SK-N-SH (cell line): ENCODE data around the gene UGT1A7. TPM values are rescaled to one million over a fixed set of nuclear protein-coding genes. Genes with fewer than 3 reads are reported as not detected.

ENCODE experiments used
- CTCF ChIA-PET: fragments of 300-600, 350-600 bp; formaldehyde crosslinking; extraction: SDS; loops from one replicate; lab custom pipeline; 2021; lab: Yijun Ruan, JAX
- POLR2A ChIA-PET: fragments of 350-600 bp; sonication (Branson Sonifier 250); formaldehyde crosslinking; extraction: SDS; loops from one replicate; lab custom pipeline; 2020; ENCODE audit warnings: antibody characterized with exemption, inconsistent platforms; lab: Yijun Ruan, JAX
- DNase-seq: peaks from one replicate; pipeline ENCODE4 v3.0.0; 2012
- H2AFZ ChIP-seq: fragments of 200-600 bp; sonication (generic); 2 replicates; pipeline ENCODE4 v1.8.1; 2016; ENCODE audit warnings: antibody characterized with exemption, mild to moderate bottlenecking, low read depth
- H3F3A ChIP-seq: fragments of 200-600 bp; sonication (generic); replicated peaks from 2 replicates; pipeline ENCODE3; 2016; ENCODE audit warnings: antibody characterized with exemption, mild to moderate bottlenecking; ENCODE audit not compliant: insufficient read depth
- H3K27ac ChIP-seq, 2 experiments: fragments of 200-500 bp in 1 of 2; fragments of 200-600 bp in 1 of 2; sonication (Bioruptor generic) in 1 of 2; sonication (generic), shearing (Covaris generic) in 1 of 2; 2 replicates each; pipeline versions ENCODE4 v1.5.1 to v1.6.1; 2014 to 2016; ENCODE audit warnings: low read depth in 2 of 2, inconsistent platforms in 1 of 2, low read length in 1 of 2, mild to moderate bottlenecking in 1 of 2, mixed read lengths in 1 of 2
- H3K27me3 ChIP-seq: fragments of 200-600 bp; sonication (generic), shearing (Covaris generic); 2 replicates; pipeline ENCODE4 v1.6.1; 2016; ENCODE audit warnings: mixed run types; ENCODE audit not compliant: insufficient read depth
- H3K36me3 ChIP-seq, 2 experiments: fragments of 200-500 bp in 1 of 2; fragments of 200-600 bp in 1 of 2; sonication (Bioruptor generic) in 1 of 2; sonication (generic) in 1 of 2; replicated peaks in 1 of 2; 2 replicates each; pipeline versions ENCODE3 to v1.5.1; 2014 to 2016; ENCODE audit warnings: low read length in 1 of 2, mild to moderate bottlenecking in 1 of 2; ENCODE audit not compliant: insufficient read depth in 2 of 2, control insufficient read depth in 1 of 2
- H3K4me1 ChIP-seq, 2 experiments: fragments of 200-500 bp in 1 of 2; fragments of 200-600 bp in 1 of 2; sonication (Bioruptor generic) in 1 of 2; sonication (generic), shearing (Covaris generic) in 1 of 2; 2 replicates each; pipeline versions ENCODE4 v1.5.1 to v1.6.1; 2014 to 2016; ENCODE audit warnings: low read depth in 1 of 2, low read length in 1 of 2, mixed run types in 1 of 2; ENCODE audit not compliant: insufficient read depth in 2 of 2, control insufficient read depth in 1 of 2
- H3K4me2 ChIP-seq: fragments of 200-600 bp; sonication (generic), shearing (Covaris generic); 2 replicates; pipeline ENCODE4 v1.6.1; 2017; ENCODE audit warnings: mixed run types
- H3K4me3 ChIP-seq, 2 experiments: fragments of 200-500 bp in 1 of 2; fragments of 200-600 bp in 1 of 2; sonication (Bioruptor generic) in 1 of 2; sonication (generic), shearing (Covaris generic) in 1 of 2; 2 replicates each; pipeline versions ENCODE4 v1.5.1 to v1.8.1; 2014 to 2016; ENCODE audit warnings: low read depth in 2 of 2, inconsistent platforms in 1 of 2, low read length in 1 of 2, mild to moderate bottlenecking in 1 of 2, mixed read lengths in 1 of 2, moderate library complexity in 1 of 2
- H3K79me2 ChIP-seq: fragments of 200-600 bp; sonication (generic); 2 replicates; pipeline ENCODE4 v1.8.1; 2017; ENCODE audit warnings: mild to moderate bottlenecking; ENCODE audit not compliant: insufficient read depth
- H3K9ac ChIP-seq: fragments of 200-600 bp; sonication (generic); 2 replicates; pipeline ENCODE4 v1.6.1; 2017; ENCODE audit warnings: mixed run types
- H3K9me2 ChIP-seq: fragments of 200-600 bp; sonication (generic); 2 replicates; pipeline ENCODE4 v1.6.1; 2017; ENCODE audit warnings: mixed run types
- H3K9me3 ChIP-seq: fragments of 200-600 bp; sonication (generic); 2 replicates; pipeline ENCODE4 v1.6.1; 2017; ENCODE audit warnings: mixed run types, mild to moderate bottlenecking, moderate library complexity
- H4K20me1 ChIP-seq: fragments of 200-600 bp; sonication (generic); 2 replicates; pipeline ENCODE4 v1.6.1; 2017; ENCODE audit warnings: mild to moderate bottlenecking, mixed run types; ENCODE audit not compliant: insufficient read depth
- ELF1 ChIP-seq: IDR thresholded peaks from 2 replicates; pipeline ENCODE4 v1.4.0; 2012
- GATA2 ChIP-seq: sonication (generic); formaldehyde crosslinking; IDR thresholded peaks from 2 replicates; pipeline ENCODE4 v1.5.0; 2020; ENCODE audit warnings: mild to moderate bottlenecking, missing genetic modification reagents
- MEF2A ChIP-seq: IDR thresholded peaks from 2 replicates; pipeline ENCODE4 v1.4.0; 2012; ENCODE audit warnings: low read depth, borderline replicate concordance
- NRF1 ChIP-seq: IDR thresholded peaks from 2 replicates; pipeline ENCODE4 v1.6.1; 2012; ENCODE audit warnings: low read depth, mild to moderate bottlenecking, low read length
- PBX3 ChIP-seq: IDR thresholded peaks from 2 replicates; pipeline ENCODE4; 2012
- RCOR1 ChIP-seq: fragments of 150-350 bp; IDR thresholded peaks from 2 replicates; pipeline ENCODE4 v1.6.1; 2017; ENCODE audit warnings: antibody characterized with exemption, low read length
- RFX5 ChIP-seq: IDR thresholded peaks from 2 replicates; pipeline ENCODE4 v1.6.1; 2012; ENCODE audit warnings: mild to moderate bottlenecking, improper control_type of control experiment, low read length
- RXRA ChIP-seq: IDR thresholded peaks from 2 replicates; pipeline ENCODE4 v1.4.0; 2012; ENCODE audit warnings: low read depth, mild to moderate bottlenecking, borderline replicate concordance
- SIN3A ChIP-seq: IDR thresholded peaks from 2 replicates; pipeline ENCODE4 v1.6.1; 2012; ENCODE audit warnings: low read depth, mild to moderate bottlenecking, low read length, moderate library complexity, borderline replicate concordance
- TAF1 ChIP-seq: IDR thresholded peaks from 2 replicates; pipeline ENCODE4 v1.6.1; 2012; ENCODE audit warnings: low read depth, mild to moderate bottlenecking, low read length, moderate library complexity, borderline replicate concordance
- USF2 ChIP-seq: fragments of 150-350 bp; IDR thresholded peaks from 2 replicates; pipeline ENCODE4 v1.6.1; 2017; ENCODE audit warnings: antibody characterized with exemption, low read length, low read depth, borderline replicate concordance
- ZBTB33 ChIP-seq: IDR thresholded peaks from 2 replicates; pipeline ENCODE4 v1.4.0; 2012; ENCODE audit warnings: low read depth, borderline replicate concordance
- WGBS: methylation state at CpG from one replicate; pipeline ENCODE4 v1.1.6; 2017; ENCODE audit warnings: low lambda C conversion rate; 5-methylcytosine and 5-hydroxymethylcytosine counted together
- polyA plus RNA-seq, 3 experiments: library from polyadenylated mRNA; depleted of rRNA; stranded (reverse); fragments of >200 nt; gene quantifications; 2 replicates each; pipeline ENCODE4 v1.2.3, GENCODE V29; 2012

Gene UGT1A7
- polyA plus RNA-seq, 1 of the 3 experiments (the other 2 are of a cell fraction): not detected

- no peak for TF ChIP-seq ELF1
- no peak for TF ChIP-seq USF2
- no peak for TF ChIP-seq TAF1
- TF ChIP-seq, all 33 proteins: peak for 0
- H3K4me1 ChIP-seq: no peaks in the 10 kb centered on the region
- H3F3A ChIP-seq: no peaks in the 10 kb centered on the region
- no peak overlapping the region for H3K4me3 ChIP-seq
- no peaks in the 10 kb centered on the region for H4K20me1 ChIP-seq
- H3K4me2 ChIP-seq: no peak overlapping the region
- DNase-seq: no peak
- H3K27me3 ChIP-seq: no peaks in the 10 kb centered on the region
- H2AFZ ChIP-seq: no peak overlapping the region
- H3K9ac ChIP-seq: no peak overlapping the region
- H3K9me3 ChIP-seq: no peaks in the 10 kb centered on the region
- H3K36me3 ChIP-seq: no peaks in the 10 kb centered on the region
- H3K9me2 ChIP-seq: no peaks in the 10 kb centered on the region
- ChIA-PET POLR2A (no interaction called here), CTCF (no interaction called here)
- no peak overlapping the region for H3K27ac ChIP-seq
- no peaks in the 10 kb centered on the region for H3K79me2 ChIP-seq
- WGBS: 83% methylated on average over 5 of the region's 13 CpGs
Measured at GRCh38 chr2:233795735-233796171, 114.1 kb downstream of the UGT1A7 start.

- no peaks in the 10 kb centered on the region for H3K36me3 ChIP-seq
- CTCF ChIA-PET: interaction anchor here (2.1 kb wide), 1 partner anchor 353 kb away, joined by 5 read pairs; no protein-coding TSS in a partner anchor
- H3F3A ChIP-seq: no peaks in the 10 kb centered on the region
- H3K79me2 ChIP-seq: no peaks in the 10 kb centered on the region
- WGBS: 81% methylated on average over 8 of the region's 9 CpGs
- H3K9ac ChIP-seq: no peak overlapping the region
- no peak overlapping the region for H2AFZ ChIP-seq
- H3K27me3 ChIP-seq: no peaks in the 10 kb centered on the region
- H3K4me1 ChIP-seq: no peaks in the 10 kb centered on the region
- POLR2A ChIA-PET: no interaction called here
- no peak overlapping the region for H3K4me2 ChIP-seq
- no peaks in the 10 kb centered on the region for H4K20me1 ChIP-seq
- TF ChIP-seq SIN3A (no peak), ZBTB33 (no peak), ELF1 (no peak), RFX5 (no peak), GATA2 (CRISPR knock-in tag) (no peak), NRF1 (no peak), PBX3 (no peak), MEF2A (no peak), RCOR1 (no peak), RXRA (no peak)
- no peak overlapping the region for H3K27ac ChIP-seq
- no peaks in the 10 kb centered on the region for H3K9me2 ChIP-seq
- no peak overlapping the region for H3K4me3 ChIP-seq
- no peak for DNase-seq
- no peaks in the 10 kb centered on the region for H3K9me3 ChIP-seq
Measured at GRCh38 chr2:233796254-233796653, 114.6 kb downstream of the UGT1A7 start.
